ENCODE results near the gene HPS6. TPM values are rescaled to one million over a fixed set of nuclear protein-coding genes. Genes with fewer than 3 reads are reported as not detected.
A peak's percentile ranks its signal among the peaks of the same experiment; 100 is the strongest.

HPS6 gene
- total RNA-seq, 1 donor from 2014 or later, result 17.2 TPM

GRCh38 chr10:102065561-102066398 lies 631 bp downstream of the HPS6 start:
- TF ChIP-seq CTCF (IDR thresholded peaks at IDR 0.05; ENCODE audit: unreplicated experiment), result no peak
- DNase-seq (ENCODE audit: low spot score, unreplicated experiment), result peak; percentile 25
- peak overlapping the region; percentile 83 for H3K4me3 Mint-ChIP-seq (ENCODE audit: low read depth)
- H3K27me3 Mint-ChIP-seq, result peaks cover 16% of the 10 kb centered on the region
- H3K9me3 Mint-ChIP-seq (ENCODE audit: low read depth), result no peaks in the 10 kb centered on the region
- H3K27ac Mint-ChIP-seq, result peak overlapping the region; percentile 91
- no peaks in the 10 kb centered on the region for H3K36me3 Mint-ChIP-seq (ENCODE audit: insufficient read depth)
- peaks cover 6% of the 10 kb centered on the region for H3K4me1 Mint-ChIP-seq (ENCODE audit: low read depth)

GRCh38 chr10:102066399-102067088 lies 1.4 kb downstream of the HPS6 start:
- no peak for TF ChIP-seq CTCF (IDR thresholded peaks at IDR 0.05; ENCODE audit: unreplicated experiment)
- H3K4me1 Mint-ChIP-seq (ENCODE audit: low read depth), result peaks cover 6% of the 10 kb centered on the region
- peak overlapping the region; percentile 83 for H3K4me3 Mint-ChIP-seq (ENCODE audit: low read depth)
- H3K27ac Mint-ChIP-seq, result peak overlapping the region; percentile 91
- no peaks in the 10 kb centered on the region for H3K36me3 Mint-ChIP-seq (ENCODE audit: insufficient read depth)
- DNase-seq (ENCODE audit: low spot score, unreplicated experiment), result no peak
- H3K27me3 Mint-ChIP-seq, result peaks cover 16% of the 10 kb centered on the region
- no peaks in the 10 kb centered on the region for H3K9me3 Mint-ChIP-seq (ENCODE audit: low read depth)

- no peak for DNase-seq (ENCODE audit: low spot score, unreplicated experiment)
- Mint-ChIP-seq H3K27me3 (peaks cover 16% of the 10 kb centered on the region), H3K9me3 (ENCODE audit: low read depth) (no peaks in the 10 kb centered on the region), H3K4me1 (ENCODE audit: low read depth) (peaks cover 6% of the 10 kb centered on the region), H3K4me3 (ENCODE audit: low read depth) (peak overlapping the region; percentile 52), H3K36me3 (ENCODE audit: insufficient read depth) (no peaks in the 10 kb centered on the region), H3K27ac (no peak overlapping the region)
- TF ChIP-seq CTCF (IDR thresholded peaks at IDR 0.05; ENCODE audit: unreplicated experiment), result no peak
Measured at GRCh38 chr10:102067091-102067916, 2.2 kb downstream of the HPS6 start.

- Mint-ChIP-seq H3K27ac (no peak overlapping the region), H3K27me3 (peaks cover 8% of the 10 kb centered on the region), H3K4me1 (ENCODE audit: low read depth) (peaks cover 6% of the 10 kb centered on the region), H3K9me3 (ENCODE audit: low read depth) (no peaks in the 10 kb centered on the region), H3K4me3 (ENCODE audit: low read depth) (no peak overlapping the region), H3K36me3 (ENCODE audit: insufficient read depth) (no peaks in the 10 kb centered on the region)
- DNase-seq (ENCODE audit: low spot score, unreplicated experiment), result no peak
- TF ChIP-seq CTCF (IDR thresholded peaks at IDR 0.05; ENCODE audit: unreplicated experiment), result no peak
Measured at GRCh38 chr10:102068216-102068615, 3.1 kb downstream of the HPS6 start.

GRCh38 chr10:102069071-102069470 lies 3.9 kb downstream of the HPS6 start:
- H3K27ac Mint-ChIP-seq, result no peak overlapping the region
- H3K9me3 Mint-ChIP-seq (ENCODE audit: low read depth), result no peaks in the 10 kb centered on the region
- no peaks in the 10 kb centered on the region for H3K36me3 Mint-ChIP-seq (ENCODE audit: insufficient read depth)
- H3K4me1 Mint-ChIP-seq (ENCODE audit: low read depth), result peaks cover 6% of the 10 kb centered on the region
- peaks cover 6% of the 10 kb centered on the region for H3K27me3 Mint-ChIP-seq
- DNase-seq (ENCODE audit: low spot score, unreplicated experiment), result no peak
- no peak for TF ChIP-seq CTCF (IDR thresholded peaks at IDR 0.05; ENCODE audit: unreplicated experiment)
- H3K4me3 Mint-ChIP-seq (ENCODE audit: low read depth), result no peak overlapping the region
